NCI-H1105 treated with DMSO at 0.1 percent for 48 hours (cell line): ENCODE data around the gene FNDC3B.

Experiments
- DNase-seq: peaks from one replicate; lab custom pipeline; 2025; lab: John Stamatoyannopoulos, UW

FNDC3B gene

DNA sequence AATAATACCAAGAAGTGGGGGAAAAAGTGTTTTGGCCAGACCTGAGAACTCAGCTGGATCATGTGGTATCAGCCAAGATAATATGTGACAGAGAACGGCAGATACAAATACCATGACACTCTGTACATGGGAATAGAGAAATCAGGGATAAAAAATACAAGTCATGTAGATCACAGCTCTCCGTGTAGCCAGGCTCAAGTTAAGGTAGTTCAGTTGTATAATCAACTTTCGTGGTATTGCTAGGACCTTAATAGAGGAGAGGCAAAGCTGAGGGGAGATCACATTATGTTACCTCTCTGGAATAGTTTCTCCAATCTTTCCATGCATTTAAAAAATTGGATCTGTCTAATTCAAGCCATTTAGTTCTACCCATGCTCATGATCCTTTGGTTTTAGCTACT is 229.0 kb downstream of the FNDC3B start:
- DNase-seq: no peak

- DNase-seq: no peak
Observed at GRCh38 chr3:172268868-172269267, 229.5 kb downstream of the FNDC3B start.

DNA sequence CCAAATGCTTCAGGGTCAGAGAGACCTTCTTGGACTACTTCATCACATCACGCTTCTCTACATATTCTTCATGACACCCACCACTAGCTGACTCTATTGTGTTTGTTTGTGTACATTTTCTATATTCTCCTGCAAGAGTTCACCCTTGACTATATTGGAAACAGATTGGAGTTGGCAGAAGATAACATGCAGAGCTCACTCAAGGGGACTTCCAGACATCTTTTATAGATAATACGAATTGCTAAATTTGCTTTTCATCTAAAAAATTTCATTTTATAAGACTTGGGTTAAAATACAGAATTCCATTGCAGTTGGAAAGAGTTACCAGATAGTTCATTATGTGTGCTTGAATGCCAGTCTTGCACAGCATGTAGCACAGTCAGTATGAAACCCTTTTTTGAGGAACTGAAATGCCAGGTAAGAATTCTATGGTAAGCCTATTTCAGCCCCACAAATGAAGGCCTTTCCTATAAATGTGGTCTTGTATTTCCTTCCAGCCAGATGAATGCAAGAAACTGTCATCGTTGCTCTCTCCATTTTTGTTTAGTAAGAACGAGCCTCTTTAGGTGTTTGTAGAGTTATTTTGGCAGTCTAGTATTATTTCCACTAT is 231.3 kb downstream of the FNDC3B start:
- DNase-seq: no peak

- no peak for DNase-seq
Observed at GRCh38 chr3:172271386-172271976, 232.1 kb downstream of the FNDC3B start.

DNA sequence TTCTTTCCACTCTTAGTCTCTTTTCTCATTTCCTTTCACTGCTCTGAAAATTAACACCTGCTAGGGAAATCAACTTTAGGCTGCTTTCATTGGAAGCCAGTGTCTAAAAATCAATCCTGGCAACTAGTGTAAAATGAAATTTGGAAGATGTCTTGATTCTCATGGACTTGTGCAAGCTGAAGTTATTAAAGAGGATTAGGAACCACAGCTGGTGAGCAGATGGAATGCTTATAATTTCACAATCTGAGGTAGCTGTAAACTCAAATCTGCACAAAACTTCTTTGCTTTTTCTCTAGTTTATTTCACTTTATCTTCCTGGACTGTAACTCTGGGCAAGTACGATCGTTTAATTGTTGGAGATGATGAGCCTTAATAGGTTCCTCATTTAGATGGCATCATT is 233.3 kb downstream of the FNDC3B start:
- DNase-seq: no peak

- DNase-seq: no peak
Observed at GRCh38 chr3:172273378-172273777, 234.0 kb downstream of the FNDC3B start.

- DNase-seq: no peak
Observed at GRCh38 chr3:172274906-172275305, 235.5 kb downstream of the FNDC3B start.

DNA sequence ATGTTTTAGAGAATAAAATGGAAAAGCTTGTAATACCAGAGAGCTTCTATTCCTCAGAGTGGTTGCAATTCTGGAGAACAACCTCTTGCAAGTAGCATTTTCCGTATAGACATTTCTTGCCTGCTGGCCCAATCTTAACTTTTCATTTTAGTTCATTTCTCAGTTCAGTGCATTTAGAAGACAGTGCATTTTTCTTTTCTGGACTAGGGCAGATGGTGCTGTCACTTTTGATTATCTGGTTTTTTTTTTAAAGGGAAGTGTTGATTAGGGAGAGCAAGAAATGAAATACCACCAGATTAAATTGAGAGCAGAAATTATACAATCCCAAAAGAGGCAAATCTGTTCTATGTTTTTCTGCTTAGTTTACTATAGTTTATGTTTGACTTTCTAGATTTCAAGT is 236.2 kb downstream of the FNDC3B start:
- no peak for DNase-seq

DNA sequence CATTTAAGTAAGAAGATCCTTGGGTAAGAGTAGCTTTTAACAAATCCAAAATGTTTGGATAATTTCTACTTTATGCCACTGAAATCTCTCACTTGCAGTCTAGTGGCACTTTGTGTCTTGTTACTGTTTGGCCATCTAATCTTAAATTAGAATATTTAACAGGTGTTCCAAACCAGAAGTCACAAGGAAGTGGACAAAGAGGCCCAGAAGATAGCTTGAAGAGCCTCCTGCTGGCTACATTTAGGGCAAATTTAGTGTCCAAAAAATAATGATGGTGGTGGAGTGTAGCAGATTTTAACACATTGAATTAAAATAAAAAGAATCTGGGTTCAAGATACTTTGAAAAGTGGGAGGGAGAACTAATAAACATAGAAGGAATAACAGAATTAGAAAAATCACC is 236.7 kb downstream of the FNDC3B start:
- no peak for DNase-seq

GRCh38 chr3:172277151-172277652 is 237.8 kb downstream of the FNDC3B start:
- no peak for DNase-seq

DNA sequence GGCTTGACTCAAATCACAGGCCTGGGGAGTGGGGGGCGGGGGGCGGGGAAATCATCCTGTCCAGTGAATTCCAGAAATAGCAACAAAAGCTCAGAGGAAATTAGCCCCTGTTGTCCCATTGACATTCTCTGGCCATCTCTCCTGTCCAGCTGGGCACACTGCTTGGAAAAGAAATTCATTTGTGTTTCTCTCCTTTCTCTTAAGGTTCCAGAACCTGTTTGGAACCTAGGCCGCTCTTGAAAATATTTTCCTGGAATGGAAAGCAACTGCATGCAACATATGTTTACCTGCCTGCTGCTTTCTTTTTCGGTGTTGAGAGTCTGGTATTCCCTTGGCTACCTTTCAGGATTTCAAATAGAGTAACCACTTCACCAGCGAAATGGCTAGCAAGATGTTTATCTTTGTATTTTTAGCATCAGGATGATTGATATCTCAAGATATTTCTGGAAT is 239.8 kb downstream of the FNDC3B start:
- peak; percentile 86 for DNase-seq

- no peak for DNase-seq
Observed at GRCh38 chr3:172279974-172280373, 240.6 kb downstream of the FNDC3B start.

- no peak for DNase-seq
Observed at GRCh38 chr3:172280406-172281051, 241.2 kb downstream of the FNDC3B start.

DNA sequence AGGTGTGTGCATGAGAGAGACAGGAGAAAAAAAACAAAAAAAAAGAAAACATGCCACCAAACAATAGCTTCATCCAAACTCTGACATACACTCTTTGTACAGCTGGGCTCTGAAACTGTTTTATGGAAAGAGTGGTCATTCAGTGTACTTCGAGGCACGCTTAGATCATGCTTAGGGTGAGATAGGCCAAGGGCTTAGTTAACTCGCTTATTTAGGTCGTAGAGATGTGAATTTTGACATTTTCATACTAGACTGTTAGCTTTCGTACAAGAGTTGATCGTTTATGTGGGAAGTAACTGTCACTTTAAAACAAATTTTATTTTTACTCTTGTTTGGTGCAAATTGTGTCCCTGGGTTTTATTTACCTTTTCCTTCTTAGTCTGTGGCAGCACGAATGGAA is 242.5 kb downstream of the FNDC3B start:
- no peak for DNase-seq

DNA sequence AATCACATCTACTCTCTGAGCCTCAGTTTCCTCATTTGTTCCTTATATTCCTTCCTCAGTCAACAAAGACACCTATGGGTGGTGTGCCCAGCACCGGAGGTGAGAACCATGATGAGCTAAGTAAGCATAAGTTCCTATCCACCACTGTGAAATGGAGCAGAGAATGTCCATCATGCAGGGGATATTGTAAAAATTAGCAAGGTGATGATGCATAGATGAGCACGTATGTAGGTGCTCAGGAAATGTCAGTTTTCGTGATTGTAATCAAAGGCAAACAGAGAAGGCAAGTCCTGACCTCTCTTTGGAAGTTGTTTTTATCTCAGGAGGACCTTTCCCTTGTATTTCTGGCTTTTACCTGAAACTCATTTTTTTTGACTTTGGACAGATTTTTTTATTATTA is 243.5 kb downstream of the FNDC3B start:
- no peak for DNase-seq

DNA sequence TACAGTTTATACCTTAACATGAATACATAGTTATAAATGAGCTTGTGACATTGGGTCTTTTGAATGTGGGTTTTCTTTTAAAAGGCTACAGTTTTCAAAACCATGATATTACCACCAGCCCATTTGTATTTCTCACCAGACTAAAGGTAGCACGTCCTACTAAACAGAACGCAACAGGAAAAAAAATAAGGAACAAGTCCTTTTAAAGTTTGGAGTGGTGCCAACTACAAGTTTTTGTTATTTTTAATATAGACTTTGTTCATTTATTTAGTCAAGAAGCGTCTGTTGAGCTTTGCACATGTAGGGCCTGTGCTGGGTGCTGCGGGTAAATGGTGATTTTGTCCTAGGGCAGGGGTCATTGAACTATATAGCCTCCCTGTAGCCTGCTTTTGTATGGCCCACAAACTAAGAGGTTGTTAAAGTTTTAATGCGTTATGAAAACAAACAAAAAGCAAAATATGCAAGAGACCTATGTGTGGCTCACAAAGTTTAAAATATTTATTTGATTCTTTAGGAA is 244.5 kb downstream of the FNDC3B start:
- DNase-seq: no peak

DNA sequence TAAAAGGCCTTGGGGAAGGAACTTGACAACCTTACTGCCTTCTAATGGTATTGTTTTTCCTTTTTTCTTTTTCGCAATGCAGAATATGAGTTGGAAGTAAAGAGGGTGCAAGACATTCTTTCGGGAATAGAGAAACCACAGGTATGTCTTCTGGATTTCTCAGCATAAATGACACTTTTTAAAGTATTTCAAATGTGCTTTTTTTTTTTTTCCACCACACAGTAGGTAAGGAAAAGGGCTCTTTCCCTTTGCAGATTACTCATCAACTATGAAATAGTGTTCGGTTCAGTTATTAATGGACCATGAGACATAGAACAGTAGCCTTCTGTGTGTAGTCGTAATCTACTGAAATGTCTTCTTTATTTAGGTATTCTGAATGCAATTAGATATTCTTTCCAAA is 246.5 kb downstream of the FNDC3B start:
- DNase-seq: no peak

DNA sequence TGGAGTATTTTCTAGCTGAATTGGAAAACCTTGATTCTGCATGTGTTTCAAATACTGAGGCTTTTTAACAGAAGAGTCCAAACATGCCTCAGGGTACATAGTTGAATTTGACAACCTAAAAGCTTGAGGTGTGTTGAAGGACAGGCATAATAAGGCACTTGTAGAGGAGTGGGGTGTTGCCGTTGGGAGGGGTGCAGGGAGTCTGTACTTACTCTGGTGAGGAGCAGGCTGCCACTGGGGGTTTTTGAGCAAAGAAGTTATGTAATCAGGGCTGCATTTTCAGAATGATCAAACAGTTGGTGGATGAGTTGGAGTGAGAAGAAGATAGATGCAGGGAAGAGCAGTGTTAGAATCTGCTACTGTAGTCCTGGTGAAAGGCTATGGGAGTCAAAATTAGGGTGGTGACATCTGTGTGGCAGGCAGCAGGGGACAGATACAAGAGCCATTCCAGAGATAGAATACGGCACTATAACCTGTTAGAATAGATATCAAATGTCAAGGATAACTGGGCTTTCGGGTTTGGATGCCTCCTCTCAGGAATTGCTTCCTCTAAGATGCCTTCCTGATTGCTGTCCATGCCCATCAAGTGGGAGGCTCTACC is 247.3 kb downstream of the FNDC3B start:
- no peak for DNase-seq

DNA sequence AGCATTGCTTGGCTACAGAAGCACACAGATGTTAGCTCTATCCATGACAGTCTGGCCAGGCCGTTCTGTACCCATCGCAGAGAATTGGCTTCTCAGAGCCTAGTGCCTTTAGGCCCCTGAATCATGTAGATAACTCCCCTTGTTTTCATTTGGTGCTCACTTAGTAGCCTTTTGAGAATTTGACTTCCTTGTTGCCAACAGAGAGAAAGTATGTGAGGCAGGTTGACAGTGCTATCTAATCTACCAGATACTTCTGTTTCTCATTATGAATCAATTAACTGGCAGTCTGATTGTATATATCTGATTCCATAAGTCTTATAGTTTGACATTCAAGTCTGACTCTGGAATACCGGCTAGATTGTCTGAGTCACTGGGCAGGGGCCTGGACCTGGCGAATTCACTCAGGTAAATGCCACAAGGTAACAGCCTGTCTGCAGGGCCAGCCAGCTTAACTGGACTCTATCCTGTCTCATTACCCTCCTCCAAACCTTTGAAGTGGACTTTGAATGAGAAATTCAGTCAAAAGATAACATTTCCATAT is 248.6 kb downstream of the FNDC3B start:
- DNase-seq: no peak

- DNase-seq: no peak
Observed at GRCh38 chr3:172288651-172289050, 249.3 kb downstream of the FNDC3B start.

- no peak for DNase-seq
Observed at GRCh38 chr3:172289583-172289982, 250.2 kb downstream of the FNDC3B start.

GRCh38 chr3:172290457-172290856 is 251.1 kb downstream of the FNDC3B start:
- DNase-seq: no peak

GRCh38 chr3:172291650-172292049 is 252.3 kb downstream of the FNDC3B start:
- no peak for DNase-seq
